Testis (tissue), 3 donors: ENCODE results near the gene MED8. TPM values are rescaled to one million over a fixed set of nuclear protein-coding genes. Genes with fewer than 3 reads are reported as not detected.
"Not testable (repeated sequence)": the region's sequence is repeated elsewhere in the genome, so short reads cannot be mapped to it uniquely, and the experiment has no call there.

Experiments used
- DNase-seq: peaks from one replicate; pipeline ENCODE4 v3.0.0-alpha.2; 2019
- H3K27ac ChIP-seq, 2 donors: fragments of 200-600 bp; sonication (generic); one replicate each; pipeline ENCODE4 v1.5.1; 2019
- H3K27me3 ChIP-seq: fragments of 200-600 bp; sonication (generic); one replicate; pipeline ENCODE4 v1.5.1; 2019
- H3K36me3 ChIP-seq: fragments of 200-600 bp; sonication (generic); one replicate; pipeline ENCODE4 v1.5.1; 2017; ENCODE audit warnings: low read depth; ENCODE audit errors: missing control alignments
- H3K4me1 ChIP-seq: fragments of 200-600 bp; sonication (generic); one replicate; pipeline ENCODE4 v1.5.1; 2019
- H3K4me3 ChIP-seq, 2 donors: fragments of 200-600 bp; sonication (generic); one replicate each; pipeline ENCODE4 v1.5.1; 2017 to 2019
- H3K9me3 ChIP-seq: fragments of 200-600 bp; sonication (generic); one replicate; pipeline ENCODE4 v1.5.1; 2017
- POLR2A ChIP-seq: fragments of 450-650 bp; IDR thresholded peaks from one replicate; pipeline ENCODE4 v1.6.1; 2017; ENCODE audit warnings: antibody characterized with exemption, mild to moderate bottlenecking, moderate library complexity
- whole genome bisulfite sequencing, 2 donors: methylation state at CpG; one replicate each; pipeline ENCODE4 v1.1.5; 2018; 5-methylcytosine and 5-hydroxymethylcytosine counted together
- intact Hi-C: fragments of 100-400 bp; cut with DNase I; formaldehyde crosslinking; loops from one replicate; pipeline ENCODE4 v1.15.1; 2023; ENCODE audit warnings: low total_unique reads
- polyA plus RNA-seq: library from polyadenylated mRNA; stranded (reverse); fragments of 350-450 nt; fragmentation: Illumina TruSeq; extraction: RNeasy Lipid Tissue Mini Kit (QIAGEN cat#74804); gene quantifications from one replicate; pipeline ENCODE4 v1.2.3, GENCODE V29; 2014; ENCODE audit warnings: low read depth, low replicate concordance; ENCODE audit not compliant: insufficient read depth
- total RNA-seq, 2 donors: library from RNA; depleted of rRNA; stranded (reverse); fragments of >200 nt; gene quantifications; one replicate each; pipeline ENCODE4 v1.2.3, GENCODE V29; 2016
- TF ChIP-seq, protein P1 (sequence below), 3 experiments: fragments of 450-650 bp in 2 of 3; fragments of 200-600 bp in 1 of 3; sonication (generic) in 1 of 3; IDR thresholded peaks; one replicate each; pipeline ENCODE4 v1.5.1; 2016 to 2019; ENCODE audit warnings: antibody characterized with exemption in 3 of 3, mild to moderate bottlenecking in 2 of 3, moderate library complexity in 1 of 3

MED8 gene
- total and polyA plus RNA-seq, 3 donors from 2014 or later = 43.2 to 49.4 (median 46.5) TPM

DNA sequence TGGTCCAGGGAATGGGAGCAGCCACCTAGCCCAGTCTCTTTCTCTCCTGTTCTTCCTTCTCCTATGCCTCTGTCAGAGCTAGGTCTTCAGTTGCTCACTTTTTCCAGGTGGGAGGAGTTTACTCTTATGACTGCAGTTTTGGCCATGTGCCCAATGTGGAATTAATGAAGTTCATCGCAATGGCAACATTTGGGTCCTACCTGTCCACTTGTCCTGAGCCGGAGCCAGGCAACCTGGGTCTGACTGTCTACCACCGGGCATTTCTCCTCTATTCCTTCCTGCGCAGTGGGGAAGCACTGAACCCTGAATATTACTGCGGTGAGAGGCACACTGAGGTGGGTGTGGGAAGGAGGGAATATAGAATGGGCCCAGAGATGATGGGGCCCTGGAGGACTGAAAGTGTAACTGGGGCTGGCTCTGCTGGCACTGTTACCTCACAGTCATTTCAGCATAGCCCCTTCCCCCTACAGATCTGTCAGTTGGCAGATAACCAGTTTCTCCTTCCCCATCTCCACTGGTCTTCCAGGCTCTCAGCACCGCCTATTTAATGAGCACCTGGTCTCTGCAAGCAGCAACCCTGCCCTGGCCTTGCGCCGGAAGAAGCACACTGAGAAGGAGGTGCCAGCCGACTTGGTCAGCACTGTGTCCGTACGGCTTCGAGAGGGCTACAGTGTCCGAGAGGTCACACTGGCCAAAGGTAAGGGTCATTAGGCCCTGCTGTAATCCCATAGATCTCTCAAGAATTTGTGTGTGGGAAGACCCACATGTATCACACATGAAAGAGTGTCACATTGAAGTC is 30.2 kb upstream of the MED8 start:
- no peak for DNase-seq
- 91 to 94% methylated on average over 13 of the region's 13 CpGs for WGBS, 2 donors
- Histone ChIP-seq H3K27me3 (no peaks in the 10 kb centered on the region), H3K4me1 (no peaks in the 10 kb centered on the region), H3K27ac (no peak overlapping the region), H3K9me3 (no peaks in the 10 kb centered on the region), H3K4me3 (no peak overlapping the region), H3K36me3 (no peaks in the 10 kb centered on the region)
- TF ChIP-seq POLR2A = no peak
- TF ChIP-seq, protein P1, sequence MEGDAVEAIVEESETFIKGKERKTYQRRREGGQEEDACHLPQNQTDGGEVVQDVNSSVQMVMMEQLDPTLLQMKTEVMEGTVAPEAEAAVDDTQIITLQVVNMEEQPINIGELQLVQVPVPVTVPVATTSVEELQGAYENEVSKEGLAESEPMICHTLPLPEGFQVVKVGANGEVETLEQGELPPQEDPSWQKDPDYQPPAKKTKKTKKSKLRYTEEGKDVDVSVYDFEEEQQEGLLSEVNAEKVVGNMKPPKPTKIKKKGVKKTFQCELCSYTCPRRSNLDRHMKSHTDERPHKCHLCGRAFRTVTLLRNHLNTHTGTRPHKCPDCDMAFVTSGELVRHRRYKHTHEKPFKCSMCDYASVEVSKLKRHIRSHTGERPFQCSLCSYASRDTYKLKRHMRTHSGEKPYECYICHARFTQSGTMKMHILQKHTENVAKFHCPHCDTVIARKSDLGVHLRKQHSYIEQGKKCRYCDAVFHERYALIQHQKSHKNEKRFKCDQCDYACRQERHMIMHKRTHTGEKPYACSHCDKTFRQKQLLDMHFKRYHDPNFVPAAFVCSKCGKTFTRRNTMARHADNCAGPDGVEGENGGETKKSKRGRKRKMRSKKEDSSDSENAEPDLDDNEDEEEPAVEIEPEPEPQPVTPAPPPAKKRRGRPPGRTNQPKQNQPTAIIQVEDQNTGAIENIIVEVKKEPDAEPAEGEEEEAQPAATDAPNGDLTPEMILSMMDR (IDR thresholded peaks at IDR 0.05) = no peak
- intact Hi-C loops = loop anchor here (10.0 kb wide), 1 partner anchor 185 kb away; no protein-coding TSS in a partner anchor

GRCh38 chr1:43418858-43419257 is 29.3 kb upstream of the MED8 start:
- Histone ChIP-seq H3K36me3 (no peaks in the 10 kb centered on the region), H3K27me3 (no peaks in the 10 kb centered on the region), H3K27ac (no peak overlapping the region), H3K4me3 (no peak overlapping the region), H3K4me1 (no peaks in the 10 kb centered on the region), H3K9me3 (no peaks in the 10 kb centered on the region)
- WGBS, 2 donors = 89 to 91% methylated on average over 4 of the region's 4 CpGs
- intact Hi-C loops = loop anchor here (10.0 kb wide), 1 partner anchor 184 kb away; no protein-coding TSS in a partner anchor
- no peak for DNase-seq
- TF ChIP-seq POLR2A = no peak
- TF ChIP-seq, protein P1 (IDR thresholded peaks at IDR 0.05) = no peak

- Histone ChIP-seq H3K27ac (no peak overlapping the region), H3K27me3 (no peaks in the 10 kb centered on the region), H3K36me3 (no peaks in the 10 kb centered on the region), H3K4me1 (no peaks in the 10 kb centered on the region), H3K4me3 (no peak overlapping the region), H3K9me3 (no peaks in the 10 kb centered on the region)
- intact Hi-C loops = loop anchor here (10.0 kb wide), 1 partner anchor 181 kb away; no protein-coding TSS in a partner anchor
- no peak for DNase-seq
- 79 to 86% methylated on average over 5 of the region's 5 CpGs for WGBS, 2 donors
- TF ChIP-seq, protein P1 (IDR thresholded peaks at IDR 0.05) = no peak
- TF ChIP-seq POLR2A = no peak
Observed at GRCh38 chr1:43415901-43416300, 26.3 kb upstream of the MED8 start.

GRCh38 chr1:43414634-43415223 is 25.1 kb upstream of the MED8 start:
- no peaks in the 10 kb centered on the region for H3K27me3 ChIP-seq
- WGBS, 2 donors = 76 to 81% methylated on average over 5 of the region's 5 CpGs
- no peaks in the 10 kb centered on the region for H3K9me3 ChIP-seq
- H3K27ac ChIP-seq = no peak overlapping the region
- no peak overlapping the region for H3K4me3 ChIP-seq
- no peaks in the 10 kb centered on the region for H3K4me1 ChIP-seq
- TF ChIP-seq, protein P1 (IDR thresholded peaks at IDR 0.05) = peak; percentile 25 to 46 (median 40)
- TF ChIP-seq POLR2A = no peak
- intact Hi-C loops = loop anchor here (10.0 kb wide), 1 partner anchor 180 kb away; no protein-coding TSS in a partner anchor
- no peaks in the 10 kb centered on the region for H3K36me3 ChIP-seq
- DNase-seq = peak; percentile 64

DNA sequence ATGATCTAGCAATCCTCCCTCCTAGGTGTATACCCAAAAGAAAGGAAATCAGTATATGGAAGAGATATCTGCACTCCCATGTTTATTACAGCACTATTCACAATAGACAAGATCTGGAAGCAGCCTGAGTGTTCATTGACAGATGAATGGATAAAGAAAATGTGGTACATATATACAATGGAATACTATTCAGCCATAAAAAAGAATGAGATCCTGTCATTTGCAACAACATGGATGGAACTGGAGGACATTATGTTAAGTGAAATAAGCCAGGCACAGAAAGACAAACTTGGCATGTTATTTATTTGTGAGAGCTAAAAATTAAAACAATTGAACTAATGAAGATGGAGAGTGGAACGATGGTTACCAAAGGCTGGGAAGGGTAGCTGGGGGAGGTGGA is 23.8 kb upstream of the MED8 start:
- WGBS, 2 donors = 95% methylated on average over 1 of the region's 1 CpG
- intact Hi-C loops = loop anchor here (10.0 kb wide), 1 partner anchor 179 kb away; no protein-coding TSS in a partner anchor

More for the DNA sequence above, 23.8 kb upstream of the MED8 start:
- not testable (repeated sequence) for H3K36me3 ChIP-seq, H3K4me3 ChIP-seq, H3K9me3 ChIP-seq, H3K4me1 ChIP-seq, H3K27ac ChIP-seq, H3K27me3 ChIP-seq, DNase-seq
